Fibroblast of skin of scalp (primary cell): ENCODE measurements around the gene NBL1.

Source experiments
- DNase-seq: peaks from one replicate; pipeline ENCODE4 v3.0.0-alpha.2; 2013

The NBL1 gene

GRCh38 chr1:19703280-19703679, 59.2 kb downstream of the NBL1 start:
- DNase-seq: no peak

GRCh38 chr1:19704247-19705113, 60.4 kb downstream of the NBL1 start:
- DNase-seq: peak; percentile 70

- DNase-seq: no peak
Observed at GRCh38 chr1:19705464-19705863, 61.4 kb downstream of the NBL1 start.

GRCh38 chr1:19706136-19706535, 62.0 kb downstream of the NBL1 start:
- no peak for DNase-seq
